A673 (cell line): ENCODE measurements around the gene CCDC92. TPM values are rescaled to one million over a fixed set of nuclear protein-coding genes. Genes with fewer than 3 reads are reported as not detected.

Source experiments
- BruUV-seq: library from RNA; stranded (reverse); fragments of 400-500 nt; replicated peaks from 2 replicates; lab custom pipeline; 2021; lab: Mats Ljungman, UMichigan
- CTCF ChIA-PET: fragments of 300-600 bp; sonication (Branson Sonifier 250); formaldehyde crosslinking; loops from one replicate; lab custom pipeline; 2022; ENCODE audit warnings: antibody characterized with exemption; lab: Charles Lee
- POLR2A ChIA-PET: fragments of 300-600 bp; sonication (Branson Sonifier 250); formaldehyde crosslinking; loops from one replicate; lab custom pipeline; 2022; ENCODE audit warnings: antibody characterized with exemption; ENCODE audit not compliant: low non-redundant PET; lab: Charles Lee
- DNase-seq: peaks from one replicate; pipeline ENCODE4 v3.0.0-alpha.2; 2015; ENCODE audit warnings: low spot score
- H3K27ac ChIP-seq: fragments of 200-600 bp; sonication (generic); 2 replicates; pipeline ENCODE4 v1.5.1; 2016; ENCODE audit warnings: mixed run types, low read depth, mild to moderate bottlenecking, mixed read lengths, antibody characterized with exemption, low read length; ENCODE audit not compliant: poor library complexity, severe bottlenecking
- H3K27me3 ChIP-seq: fragments of 200-600 bp; sonication (generic); replicated peaks from 2 replicates; pipeline ENCODE4 v1.6.1; 2017; ENCODE audit warnings: mixed run types, low read depth, mild to moderate bottlenecking, mixed read lengths, antibody characterized with exemption, low read length; ENCODE audit not compliant: insufficient read depth, poor library complexity
- H3K36me3 ChIP-seq: fragments of 200-600 bp; sonication (generic); 2 replicates; pipeline ENCODE4 v1.6.1; 2016; ENCODE audit warnings: mixed run types, mild to moderate bottlenecking, mixed read lengths, antibody characterized with exemption, low read length; ENCODE audit not compliant: insufficient read depth, poor library complexity, severe bottlenecking
- H3K4me1 ChIP-seq: fragments of 200-600 bp; sonication (generic); 2 replicates; pipeline ENCODE4 v1.6.1; 2017; ENCODE audit warnings: mixed run types, mild to moderate bottlenecking, mixed read lengths, antibody characterized with exemption, low read length; ENCODE audit not compliant: insufficient read depth, poor library complexity, severe bottlenecking
- H3K4me3 ChIP-seq: fragments of 200-600 bp; sonication (generic); 2 replicates; pipeline ENCODE4 v1.5.1; 2016; ENCODE audit warnings: low read depth, mixed run types, mild to moderate bottlenecking, mixed read lengths, low read length; ENCODE audit not compliant: poor library complexity, severe bottlenecking
- H3K9me3 ChIP-seq: fragments of 200-600 bp; sonication (generic); 2 replicates; pipeline ENCODE4 v1.6.1; 2016; ENCODE audit warnings: mixed run types, low read depth, mild to moderate bottlenecking, mixed read lengths, antibody characterized with exemption, low read length; ENCODE audit not compliant: poor library complexity, severe bottlenecking
- CTCF ChIP-seq: fragments of 300-800, 200-600 bp; sonication (generic); conservative IDR thresholded peaks from 2 replicates; pipeline ENCODE4 v1.5.1; 2017; ENCODE audit warnings: low read depth, mild to moderate bottlenecking, antibody characterized with exemption, low read length, moderate library complexity, mixed read lengths
- EZH2 ChIP-seq: fragments of 200-600 bp; sonication (generic); IDR thresholded peaks from 2 replicates; pipeline ENCODE4 v1.6.1; 2017; ENCODE audit warnings: borderline replicate concordance, low read depth, mild to moderate bottlenecking, mixed read lengths, antibody characterized with exemption, low read length; ENCODE audit not compliant: poor library complexity, severe bottlenecking
- intact Hi-C: fragments of 100-400 bp; cut with micrococcal nuclease; formaldehyde crosslinking; loops from one replicate; pipeline ENCODE4 v1.10.0; 2022; ENCODE audit not compliant: unreplicated experiment
- total RNA-seq: library from RNA; stranded (reverse); gene quantifications from 2 replicates; pipeline ENCODE4 v1.2.3, GENCODE V29; 2021

The CCDC92 gene
- total RNA-seq, 1 experiment from 2014 or later, result 28.7 TPM

DNA sequence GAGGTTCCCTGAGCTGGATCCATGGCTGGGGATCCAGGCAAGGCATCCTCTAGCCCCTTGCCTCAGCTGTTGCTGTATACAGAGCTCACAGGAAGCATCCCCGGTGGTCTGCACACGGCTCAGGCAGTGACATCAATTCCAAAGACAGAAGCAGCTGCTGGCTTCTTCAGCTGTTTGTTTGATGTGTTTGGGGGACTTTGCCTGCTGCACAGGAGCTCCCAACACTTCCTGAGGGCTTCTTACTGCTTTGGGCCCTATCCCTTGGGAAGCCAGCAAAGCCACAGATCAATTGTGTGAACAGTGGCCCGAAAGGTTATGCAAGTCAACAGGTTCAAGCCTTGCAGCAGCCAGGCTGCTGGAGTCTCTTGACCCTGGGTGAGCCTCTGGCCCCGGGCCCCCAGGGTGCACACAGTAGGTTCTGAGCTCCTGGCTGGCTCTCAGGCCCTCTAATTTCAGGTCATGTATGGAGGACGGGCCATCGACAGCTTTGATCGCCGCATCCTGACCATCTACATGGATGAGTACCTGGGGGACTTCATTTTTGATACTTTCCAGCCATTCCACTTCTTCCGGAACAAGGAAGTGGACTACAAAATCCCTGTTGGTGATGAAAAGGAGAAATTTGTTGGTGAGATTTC is 42.6 kb downstream of the CCDC92 start:
- POLR2A ChIA-PET, result no interaction called here

DNA sequence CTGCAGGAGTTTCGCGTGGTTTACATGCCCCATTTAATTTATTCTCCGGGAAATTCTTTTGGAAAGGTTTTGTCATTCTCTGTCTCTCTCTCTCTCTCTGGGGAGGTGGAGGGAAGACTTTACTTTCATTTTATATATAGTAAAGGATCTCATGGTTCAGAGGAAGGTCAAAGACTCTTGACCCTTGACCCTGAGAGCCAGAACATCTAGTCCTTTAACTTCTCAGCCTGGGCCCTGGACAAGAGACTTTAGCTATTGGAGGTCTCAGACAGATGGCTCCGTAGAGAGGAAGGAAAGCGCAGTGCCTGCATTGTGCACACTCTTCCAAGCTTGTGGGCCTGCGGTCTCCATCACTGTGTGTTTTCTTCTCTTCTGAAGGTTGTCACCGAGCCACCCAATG is 43.7 kb downstream of the CCDC92 start:
- intact Hi-C loops, result no loop called here
- no peak overlapping the region for H3K27ac ChIP-seq

More for the DNA sequence above, 42.6 kb downstream of the CCDC92 start:
- no peak for TF ChIP-seq CTCF
- no peak for TF ChIP-seq EZH2
- H3K4me1 ChIP-seq, result no peaks in the 10 kb centered on the region
- H3K27ac ChIP-seq, result no peak overlapping the region
- no peaks in the 10 kb centered on the region for H3K27me3 ChIP-seq
- DNase-seq, result no peak
- H3K4me3 ChIP-seq, result no peak overlapping the region
- H3K9me3 ChIP-seq, result no peaks in the 10 kb centered on the region
- intact Hi-C loops, result no loop called here
- CTCF ChIA-PET, result no interaction called here
- no TSS peak for BruUV-seq
- H3K36me3 ChIP-seq, result no peaks in the 10 kb centered on the region

GRCh38 chr12:123928274-123928865 is 44.3 kb downstream of the CCDC92 start:
- no peak for DNase-seq
- no peaks in the 10 kb centered on the region for H3K27me3 ChIP-seq
- no peak for TF ChIP-seq EZH2
- no peak for TF ChIP-seq CTCF
- CTCF ChIA-PET, result no interaction called here
- POLR2A ChIA-PET, result no interaction called here
- H3K36me3 ChIP-seq, result no peaks in the 10 kb centered on the region
- H3K27ac ChIP-seq, result no peak overlapping the region
- no peak overlapping the region for H3K4me3 ChIP-seq
- no peaks in the 10 kb centered on the region for H3K9me3 ChIP-seq
- intact Hi-C loops, result no loop called here
- no TSS peak for BruUV-seq
- H3K4me1 ChIP-seq, result no peaks in the 10 kb centered on the region

More for the DNA sequence above, 43.7 kb downstream of the CCDC92 start:
- ChIA-PET POLR2A (no interaction called here), CTCF (no interaction called here)
- H3K4me1 ChIP-seq, result no peaks in the 10 kb centered on the region
- H3K9me3 ChIP-seq, result no peaks in the 10 kb centered on the region
- BruUV-seq, result no TSS peak
- DNase-seq, result no peak
- no peak overlapping the region for H3K4me3 ChIP-seq
- no peaks in the 10 kb centered on the region for H3K36me3 ChIP-seq
- no peaks in the 10 kb centered on the region for H3K27me3 ChIP-seq
- TF ChIP-seq EZH2 (no peak), CTCF (no peak)
